Epithelial cell of prostate (primary cell): ENCODE measurements around the gene CACNB1.

Experiments
- DNase-seq: peaks from one replicate; pipeline ENCODE4 v3.0.0-alpha.2; 2011; ENCODE audit warnings: low read depth, low spot score
- H3K27ac ChIP-seq: fragments of 450-650 bp; 2 replicates; pipeline ENCODE4 v1.5.1; 2017; ENCODE audit warnings: mild to moderate bottlenecking

CACNB1 gene

DNA sequence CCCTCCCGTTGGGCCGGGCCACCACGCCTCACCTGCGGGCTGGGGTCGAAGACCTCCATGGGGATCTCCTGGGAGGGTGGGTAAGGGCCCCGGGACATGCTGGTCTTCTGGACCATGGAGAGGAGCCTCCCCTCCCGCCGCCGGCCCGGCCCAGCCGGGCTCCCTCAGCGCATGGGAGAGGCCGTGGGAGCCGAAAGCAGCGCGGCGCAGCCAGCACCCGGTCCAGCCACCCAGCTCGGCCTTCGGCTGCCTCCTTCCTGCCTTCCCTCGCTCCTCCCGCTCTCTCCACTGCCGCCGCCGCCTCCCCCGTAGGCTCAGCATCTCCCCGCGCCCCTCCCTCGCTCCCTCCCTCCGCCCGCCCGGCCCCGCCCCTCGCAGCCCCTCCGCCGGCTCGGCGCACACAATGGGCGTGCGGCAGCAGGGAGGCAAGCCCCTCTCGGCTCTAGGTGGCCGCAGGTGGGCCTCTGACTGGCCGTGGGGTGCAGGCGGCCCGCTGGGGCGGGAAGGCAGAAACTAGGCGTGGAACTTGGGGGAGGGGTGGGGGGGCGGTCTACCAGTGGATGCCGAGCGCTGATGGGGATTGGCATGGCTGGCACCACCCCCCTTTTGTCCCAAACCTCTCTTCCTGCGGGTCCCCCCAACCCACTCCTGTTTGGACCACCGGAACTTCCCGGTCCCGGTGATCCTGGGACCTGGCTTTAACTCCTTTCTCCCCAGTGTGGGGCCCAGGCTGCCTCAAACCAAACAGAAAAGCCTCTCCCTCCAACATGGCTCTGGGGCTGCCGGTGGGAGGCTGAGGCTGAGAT, at the start of gene CACNB1:
TSS of gene CACNB1 (minus strand) at position 290 of the 806 bp plus-strand sequence. CDS start at position 116, 174 bp downstream.
- no peak for DNase-seq
- peak within 1 kb of the TSS; percentile 32 for H3K27ac ChIP-seq

DNA sequence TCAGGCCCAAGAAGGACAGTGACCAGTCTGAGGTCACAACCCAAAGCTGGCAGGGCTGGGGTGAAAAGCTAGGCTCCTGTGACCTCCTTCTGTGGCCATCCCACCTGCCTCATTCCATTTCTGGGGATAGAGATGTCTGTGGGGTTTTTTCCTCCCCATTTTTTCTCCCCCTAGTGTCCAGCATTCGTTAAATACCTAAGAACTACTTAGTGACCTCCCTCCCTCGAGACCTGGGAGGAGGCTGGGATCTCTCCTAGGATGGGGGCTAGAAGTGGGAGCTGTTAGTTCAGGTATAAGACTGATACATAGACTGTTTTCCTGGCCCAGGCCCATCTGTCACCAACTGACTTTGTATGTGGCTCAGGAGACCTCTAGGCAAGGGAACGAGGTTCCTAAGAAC, 48.8 kb upstream of the CACNB1 start:
- H3K27ac ChIP-seq, result no peak overlapping the region
- DNase-seq, result no peak

DNA sequence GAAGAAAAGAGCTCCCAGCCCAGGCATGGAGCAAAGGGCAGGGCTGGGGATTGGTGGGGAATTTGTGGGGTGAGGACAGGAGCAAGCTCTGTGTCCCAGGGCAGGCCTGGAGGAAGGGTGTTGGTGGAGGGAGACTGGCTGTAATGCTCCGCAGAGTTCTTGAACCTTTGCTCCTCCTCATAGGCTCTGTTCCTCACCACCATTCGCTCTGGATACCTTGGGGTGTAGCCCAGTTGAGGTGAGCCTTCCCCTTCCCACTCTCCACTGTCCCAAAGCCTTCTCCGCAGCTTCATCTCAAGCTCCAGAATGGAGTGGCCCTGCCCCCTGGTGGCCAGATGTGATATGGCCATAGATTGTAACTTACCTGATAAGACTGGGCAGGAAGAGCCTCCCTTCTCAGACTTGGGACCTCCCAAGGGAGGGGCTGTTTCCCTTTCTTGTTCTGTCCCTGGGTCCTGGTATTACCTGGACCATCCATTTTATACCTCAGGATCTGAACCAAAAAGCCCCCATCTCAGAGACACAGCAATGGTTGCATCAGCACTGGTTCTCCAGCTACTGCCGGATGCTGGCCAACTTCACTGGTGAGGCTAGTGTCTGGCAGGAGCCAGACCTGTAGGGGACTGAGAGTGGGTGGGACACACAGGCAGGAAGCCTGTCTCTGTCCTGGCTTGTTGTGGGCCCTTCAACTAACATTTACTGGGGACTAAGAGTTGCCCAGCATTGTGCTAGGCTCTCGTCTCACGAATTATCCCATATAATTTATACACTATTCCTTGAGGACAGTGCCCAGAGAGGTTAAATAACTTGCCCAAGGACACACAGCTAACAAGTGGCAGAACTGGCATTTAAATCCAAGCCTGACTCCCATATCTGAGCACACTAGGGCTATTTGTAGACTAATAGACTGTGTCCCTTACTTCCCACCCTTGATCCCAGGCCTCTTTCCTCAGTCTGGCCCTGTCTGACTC, 47.4 kb upstream of the CACNB1 start:
- peak; percentile 31 for DNase-seq

DNA sequence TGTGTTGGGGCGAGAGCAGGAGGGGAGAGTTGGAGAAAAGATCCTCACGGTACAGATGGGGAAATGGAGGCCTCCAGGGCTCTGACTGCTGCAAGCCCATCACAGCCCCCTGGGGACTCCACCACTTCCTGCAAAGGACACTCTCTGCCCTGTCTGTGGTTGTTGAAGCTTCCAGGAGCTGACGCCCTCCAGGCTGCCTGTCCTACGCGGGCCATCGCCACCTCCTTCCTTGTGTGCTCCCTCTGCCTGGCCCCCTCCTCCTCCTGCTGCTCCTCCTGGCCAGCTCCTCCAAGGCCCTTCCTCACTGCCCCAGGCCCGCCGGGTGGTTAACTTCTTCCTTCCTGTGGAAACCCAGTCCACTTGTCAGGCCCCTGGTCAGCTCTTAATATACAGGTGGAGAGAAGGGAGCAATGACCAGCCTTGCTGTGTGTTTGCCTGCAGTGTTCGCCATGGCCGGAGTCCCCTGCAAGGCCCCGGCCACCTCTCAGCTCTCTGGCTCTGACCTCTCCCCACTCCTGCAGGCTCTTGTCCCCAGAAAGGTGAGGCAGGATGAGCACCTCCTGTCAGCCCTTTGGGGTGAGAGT, 46.6 kb upstream of the CACNB1 start:
- H3K27ac ChIP-seq, result no peak overlapping the region
- no peak for DNase-seq

More for the DNA sequence above, 47.4 kb upstream of the CACNB1 start:
- H3K27ac ChIP-seq, result peak overlapping the region; percentile 36

DNA sequence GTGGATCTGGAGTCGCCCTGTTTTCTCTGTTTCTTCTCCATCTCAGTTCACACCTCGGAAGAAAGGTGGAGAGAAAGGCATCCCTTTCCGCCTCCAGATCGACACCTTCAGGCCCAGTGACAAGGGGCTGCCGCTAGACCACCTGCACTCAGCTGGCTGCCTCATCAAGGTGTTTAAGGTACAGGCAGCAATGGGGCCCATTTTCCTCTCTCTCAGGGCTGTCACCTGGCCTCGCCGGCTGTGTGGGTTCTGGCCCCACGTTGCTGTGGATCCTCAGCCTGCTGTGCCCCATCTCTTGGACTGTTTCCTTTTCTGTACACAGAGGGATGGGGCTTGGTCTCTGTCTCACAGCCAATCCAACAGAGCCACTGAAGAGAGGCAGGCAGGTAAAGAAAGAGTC, 45.7 kb upstream of the CACNB1 start:
- no peak overlapping the region for H3K27ac ChIP-seq
- DNase-seq, result no peak

DNA sequence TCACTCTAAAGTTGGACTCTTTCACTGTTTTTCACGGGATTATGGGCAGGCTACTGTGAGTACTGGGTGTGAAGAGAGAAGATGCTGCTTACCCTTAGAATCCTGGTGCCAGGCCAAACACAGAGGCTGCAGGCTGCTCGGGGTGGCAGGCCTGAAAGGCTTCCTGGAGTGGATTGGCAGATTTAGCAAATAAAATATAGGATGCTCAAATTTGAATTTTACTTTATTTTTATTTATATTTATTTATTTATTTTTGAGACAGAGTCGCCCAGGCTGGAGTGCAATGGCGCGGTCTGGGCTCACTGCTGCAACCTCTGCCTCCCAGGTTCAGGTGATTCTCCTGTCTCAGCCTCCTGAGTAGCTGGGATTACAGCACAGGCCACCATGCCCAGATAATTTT, 43.2 kb upstream of the CACNB1 start:
- DNase-seq, result no peak
- H3K27ac ChIP-seq, result no peak overlapping the region

DNA sequence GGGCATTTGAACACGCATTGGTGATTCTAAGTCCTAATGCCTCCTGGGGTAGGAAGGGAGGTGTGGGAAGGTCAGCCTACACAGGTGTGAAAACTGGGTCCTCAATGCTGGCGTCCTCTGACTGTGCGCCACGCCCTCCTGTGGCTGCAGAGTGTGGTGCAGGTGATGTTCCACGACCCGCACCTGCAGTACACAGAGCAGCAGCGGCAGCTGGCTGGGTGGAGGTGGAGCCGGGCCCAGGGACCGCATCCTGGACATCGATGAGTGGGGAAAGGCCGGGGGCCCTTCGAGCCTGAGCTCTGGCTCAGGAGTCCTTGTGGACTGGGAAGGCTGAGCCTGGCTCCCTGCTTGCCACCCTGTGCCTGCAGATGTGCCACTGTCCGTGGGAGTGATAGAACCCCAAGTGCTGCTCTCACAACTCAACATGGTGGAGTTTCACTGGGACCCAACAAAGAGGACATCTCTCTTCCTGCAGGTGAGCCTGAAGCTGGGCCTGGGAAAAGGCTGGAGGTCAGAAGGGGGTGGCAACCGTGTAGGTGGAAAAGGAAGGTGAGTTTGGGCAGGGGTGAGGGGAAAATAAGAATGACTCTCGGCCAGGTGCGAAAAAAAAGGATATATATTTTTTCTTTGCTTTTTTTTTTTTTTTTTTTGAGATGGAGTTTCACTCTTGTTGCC, 42.3 kb upstream of the CACNB1 start:
- no peak for DNase-seq
- H3K27ac ChIP-seq, result no peak overlapping the region

DNA sequence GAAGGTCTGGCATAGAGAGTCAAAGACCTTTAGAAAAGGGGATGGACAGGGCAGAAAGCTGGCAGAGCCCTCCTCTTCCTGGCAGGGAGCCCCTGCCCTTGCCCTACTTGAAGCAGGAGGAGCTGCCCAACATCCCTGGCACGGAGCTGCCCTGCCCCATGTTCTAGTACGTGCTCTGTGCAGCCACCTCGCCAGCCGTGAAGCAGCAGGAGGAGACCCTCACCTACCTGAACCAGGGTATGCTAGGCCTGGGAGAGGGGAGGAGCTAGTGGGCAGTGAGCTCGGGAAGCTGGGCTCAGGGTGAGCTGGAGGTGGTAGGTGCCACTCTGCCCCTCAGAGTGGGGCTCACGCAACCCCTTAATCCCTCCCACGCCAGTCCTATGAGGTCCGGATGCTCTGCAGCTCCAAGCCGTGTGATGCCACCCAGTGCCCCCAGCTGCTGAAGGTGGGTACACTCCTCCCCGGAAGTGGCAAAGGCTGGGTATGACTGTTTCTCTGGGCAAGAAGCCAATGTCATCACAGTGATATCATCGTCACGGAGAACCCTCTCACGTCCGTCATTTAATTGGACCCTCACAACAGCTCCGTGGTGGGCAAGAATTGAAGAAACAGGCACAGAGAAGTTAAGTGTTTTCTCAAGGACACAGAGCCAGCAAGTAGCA, 41.0 kb upstream of the CACNB1 start:
- peak; percentile 31 for DNase-seq
- H3K27ac ChIP-seq, result no peak overlapping the region

DNA sequence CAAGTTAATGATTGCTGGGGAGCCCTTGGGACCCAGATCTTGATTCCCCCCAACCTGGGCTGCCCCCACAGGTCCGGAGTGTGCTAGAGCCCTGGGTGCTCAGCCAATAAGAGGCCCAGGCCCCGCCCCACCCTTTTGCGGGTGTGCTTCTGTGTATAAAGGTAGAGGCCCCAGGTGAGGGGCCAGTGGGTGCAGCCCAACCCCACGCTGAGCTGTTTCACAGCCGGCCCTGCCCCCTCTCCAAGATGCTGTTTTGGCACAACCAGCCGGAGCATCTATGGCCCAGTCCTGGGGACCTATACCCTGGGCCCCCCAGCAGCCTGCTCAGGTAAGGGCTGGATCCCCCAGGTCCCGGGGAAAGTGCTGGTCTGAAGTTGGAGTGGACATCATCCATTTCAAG, 40.1 kb upstream of the CACNB1 start:
- H3K27ac ChIP-seq, result no peak overlapping the region
- no peak for DNase-seq

DNA sequence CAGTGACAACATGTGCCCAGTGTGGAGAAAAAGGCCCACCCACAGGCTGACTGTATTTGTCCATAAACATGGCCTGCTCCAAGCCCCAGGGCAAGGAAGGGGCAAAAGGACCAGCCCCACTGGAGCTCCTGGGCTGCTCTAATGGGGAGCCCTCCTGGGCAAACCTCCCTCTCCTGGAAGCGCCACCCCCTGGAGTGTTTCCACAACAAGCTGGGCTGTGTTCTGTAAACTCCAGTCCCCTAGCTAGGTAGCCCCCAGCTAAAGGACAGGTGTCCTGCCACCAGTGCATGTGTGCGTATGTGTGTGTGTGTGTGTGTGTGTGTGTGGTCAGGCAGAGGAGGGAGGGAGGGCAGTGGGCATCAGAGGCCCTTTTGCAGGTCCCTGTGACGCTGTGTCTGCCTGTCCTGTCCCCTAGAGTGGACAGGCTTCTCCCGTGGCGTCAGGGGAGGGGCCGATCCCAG, 39.5 kb upstream of the CACNB1 start:
- H3K27ac ChIP-seq, result no peak overlapping the region
- no peak for DNase-seq

DNA sequence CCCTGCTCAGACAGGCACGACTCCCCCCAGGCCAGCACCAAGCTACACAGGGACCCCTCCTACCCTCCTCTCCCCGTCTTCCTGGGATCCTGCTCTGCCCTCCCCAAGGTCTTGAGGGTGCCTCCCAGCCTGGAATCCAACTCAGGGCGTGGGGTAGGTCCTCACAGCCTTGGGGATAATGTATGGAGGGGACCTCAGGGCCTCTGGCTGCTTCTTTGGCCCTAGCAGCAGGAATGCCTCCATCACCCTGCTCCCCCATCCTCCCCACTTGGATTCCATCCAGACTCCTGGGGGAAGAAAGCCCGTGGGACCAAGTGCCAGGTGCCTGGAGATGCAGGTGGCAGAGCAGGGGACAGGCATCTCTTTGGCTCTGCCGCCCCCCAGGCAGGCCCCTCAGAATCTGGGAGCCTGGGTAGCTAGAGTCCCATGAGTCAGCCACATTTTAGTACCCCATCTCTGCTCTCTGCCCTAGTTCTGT, 39.0 kb upstream of the CACNB1 start:
- DNase-seq, result no peak

DNA sequence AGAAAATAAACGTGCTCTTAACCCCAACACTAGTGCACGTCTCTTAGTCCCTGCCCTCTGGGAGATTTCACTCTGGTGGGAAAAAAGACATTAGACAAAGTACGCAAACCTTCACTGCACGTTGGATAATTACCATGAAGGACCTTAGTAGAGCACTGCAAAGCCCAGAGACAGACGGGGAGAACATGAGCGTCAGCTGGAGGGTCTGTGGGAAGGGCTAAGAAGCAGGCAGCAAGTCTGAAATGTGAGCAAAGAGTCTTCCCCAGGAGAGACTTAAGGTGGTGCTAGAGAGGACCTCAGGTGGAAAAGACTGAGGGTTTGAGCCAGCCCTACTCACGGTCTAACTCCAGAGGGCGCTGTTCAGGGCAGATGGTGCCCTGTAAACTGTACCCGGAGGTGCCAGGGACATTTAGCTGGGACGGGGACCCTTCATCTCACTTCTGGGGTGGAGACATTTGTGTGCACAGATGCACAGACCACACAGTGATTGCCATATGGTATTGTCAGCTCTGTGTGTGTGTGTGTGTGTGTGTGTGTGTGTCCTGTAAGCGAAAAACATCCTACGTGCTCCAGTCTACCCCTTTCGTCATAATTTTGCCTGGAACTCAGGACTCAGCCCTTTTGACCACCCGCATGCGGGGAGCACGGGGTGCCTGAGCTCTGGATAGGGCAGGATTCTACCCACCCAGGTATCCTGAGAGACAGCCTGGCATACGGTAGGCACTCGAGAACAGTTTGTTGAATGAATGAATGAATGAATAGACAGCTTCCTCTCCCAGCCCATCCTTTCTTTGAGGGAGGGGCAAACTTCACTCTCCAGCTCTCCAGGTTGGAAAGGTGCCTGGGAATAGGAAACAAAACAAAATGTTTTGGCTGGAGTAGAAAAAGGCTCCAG, 38.3 kb upstream of the CACNB1 start:
- no peak overlapping the region for H3K27ac ChIP-seq
- peak; percentile 26 for DNase-seq

More for the DNA sequence above, 39.0 kb upstream of the CACNB1 start:
- no peak overlapping the region for H3K27ac ChIP-seq

DNA sequence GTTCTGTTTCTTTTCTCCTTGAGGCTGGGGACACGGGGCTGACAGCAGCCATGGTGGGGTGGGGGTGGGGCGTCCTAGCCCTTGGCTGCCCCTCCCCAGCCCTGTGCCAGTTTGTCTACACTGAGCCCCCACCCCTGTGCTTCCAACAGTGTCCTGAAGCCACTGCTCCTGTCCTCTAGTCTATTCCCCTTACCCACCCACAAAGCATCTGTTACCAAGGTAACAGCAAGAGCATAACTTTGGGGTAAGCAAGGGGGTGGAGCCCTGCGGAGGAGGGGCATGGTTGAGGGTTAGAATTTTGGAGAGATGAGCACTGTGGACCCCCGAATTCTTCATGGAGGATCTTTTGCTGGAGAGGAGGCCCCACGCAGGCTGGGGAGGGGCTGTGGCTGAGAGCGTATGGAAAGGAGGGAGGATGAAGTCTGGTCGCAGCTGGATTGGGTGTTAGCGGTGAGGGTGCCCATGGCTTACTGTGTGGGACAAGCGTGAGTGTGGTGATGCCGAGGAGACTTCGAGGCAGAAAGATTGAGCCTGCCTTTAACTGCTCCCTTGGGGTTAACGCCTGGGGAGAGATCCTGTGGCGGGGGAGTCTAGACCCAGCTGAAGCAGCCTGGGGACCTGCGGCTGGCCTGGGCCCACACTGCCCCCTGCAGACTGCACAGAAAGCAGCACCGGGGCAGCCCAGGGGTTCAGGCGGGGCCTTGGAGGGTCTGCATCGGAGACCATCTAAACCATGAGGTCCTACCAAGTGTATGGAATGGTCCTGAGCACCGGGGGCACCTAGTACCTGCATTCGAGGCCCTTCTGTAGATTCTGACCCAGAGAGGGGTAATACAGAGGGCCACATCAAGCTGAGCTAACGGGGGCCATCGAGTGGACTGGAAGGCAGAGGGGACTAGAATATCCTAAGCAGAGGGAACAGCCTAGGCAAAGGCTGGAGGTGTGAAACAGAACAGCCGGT, 34.4 kb upstream of the CACNB1 start:
- H3K27ac ChIP-seq, result no peak overlapping the region
- DNase-seq, result no peak

DNA sequence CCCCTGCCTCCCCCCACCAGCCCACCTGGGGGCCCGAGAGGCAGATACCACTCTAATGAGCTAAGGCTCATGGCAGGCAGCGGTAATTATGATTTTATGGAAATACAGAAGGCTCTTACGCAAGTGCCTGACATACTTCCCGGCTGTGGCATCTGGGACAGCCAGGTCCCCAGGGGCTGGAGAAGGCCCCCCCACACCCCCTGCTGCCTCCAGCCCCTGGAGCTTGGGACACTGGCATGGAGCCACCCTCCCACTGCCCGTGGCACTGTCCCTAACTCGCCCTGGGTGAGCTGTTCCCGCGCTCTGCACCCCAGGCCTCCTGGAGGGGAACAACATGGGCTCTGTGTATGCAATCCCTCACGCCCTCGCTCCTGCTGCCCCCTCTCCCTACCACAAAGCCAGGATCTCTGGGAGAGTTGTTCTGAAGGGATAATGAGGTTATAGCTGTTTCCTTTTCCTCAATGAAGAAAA, 33.7 kb upstream of the CACNB1 start:
- no peak overlapping the region for H3K27ac ChIP-seq
- DNase-seq, result no peak

DNA sequence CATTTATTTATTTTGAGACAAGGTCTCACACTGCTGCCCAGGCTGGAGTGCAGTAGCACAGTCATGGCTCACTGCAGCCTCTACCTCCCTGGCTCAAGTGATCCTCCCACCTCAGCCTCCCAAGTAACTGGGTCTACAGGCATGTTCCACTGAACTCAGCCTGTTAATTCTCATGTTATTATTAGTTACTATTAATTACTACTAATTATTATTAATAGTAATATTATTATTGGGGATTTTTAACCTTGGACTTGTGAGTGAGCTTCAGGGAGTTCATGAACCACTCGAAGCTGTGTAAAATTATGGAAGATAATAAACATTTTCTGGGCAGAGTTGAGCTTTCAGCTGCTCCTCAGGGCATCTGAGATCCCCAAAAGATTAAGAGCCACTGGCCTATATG, 32.9 kb upstream of the CACNB1 start:
- H3K27ac ChIP-seq, result no peak overlapping the region
- DNase-seq, result no peak

DNA sequence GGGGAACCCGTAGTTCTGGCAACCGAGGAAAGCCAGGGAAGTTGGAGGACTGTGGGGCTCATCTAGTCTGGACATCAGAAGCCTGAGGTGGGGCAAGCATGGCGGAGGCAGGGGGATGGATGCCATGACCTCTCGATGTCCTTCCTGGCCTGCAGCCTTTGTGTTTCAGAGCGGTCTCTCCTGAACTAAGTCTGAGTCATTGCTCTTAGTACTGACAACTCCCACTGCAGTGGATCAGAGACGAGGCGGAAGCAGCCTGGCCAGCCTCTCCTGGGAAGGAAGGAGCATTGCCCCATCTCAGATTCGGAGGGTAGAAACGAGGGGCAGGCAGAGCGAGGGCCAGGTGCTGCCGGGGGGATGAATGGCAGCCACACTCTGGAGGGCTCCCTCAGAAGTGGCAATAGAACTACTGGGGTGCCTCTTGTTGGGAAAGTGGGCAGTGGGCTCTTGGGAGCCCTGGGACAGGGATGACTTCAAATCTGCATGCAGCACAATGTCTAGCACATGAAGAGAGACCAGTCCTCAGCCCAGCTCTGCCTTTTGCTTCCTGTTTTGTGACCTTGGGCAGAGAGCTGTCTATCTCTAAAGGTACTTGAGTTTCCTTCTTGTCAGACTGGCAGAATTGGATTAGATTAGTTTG, 31.9 kb upstream of the CACNB1 start:
- H3K27ac ChIP-seq, result no peak overlapping the region
- DNase-seq, result no peak
